Fibroblast of skin of right biceps (primary cell): ENCODE results near the gene ZNF844.
"Not testable (repeated sequence)": the region's sequence is repeated elsewhere in the genome, so short reads cannot be mapped to it uniquely, and the experiment has no call there.

Source experiments
- DNase-seq: peaks from one replicate; pipeline ENCODE4 v3.0.0-alpha.2; 2013

Gene ZNF844

GRCh38 chr19:12064590-12065538, at the start of gene ZNF844:
Gene ZNF844, plus strand, starts transcription at chr19:12064731. Its CDS starts 143 bp downstream, at chr19:12064874.
- DNase-seq: peak; percentile 81

GRCh38 chr19:12015015-12015752, 49.3 kb upstream of the ZNF844 start:
- no peak for DNase-seq

- DNase-seq: no peak
Observed at GRCh38 chr19:12015753-12016116, 48.8 kb upstream of the ZNF844 start.

DNA sequence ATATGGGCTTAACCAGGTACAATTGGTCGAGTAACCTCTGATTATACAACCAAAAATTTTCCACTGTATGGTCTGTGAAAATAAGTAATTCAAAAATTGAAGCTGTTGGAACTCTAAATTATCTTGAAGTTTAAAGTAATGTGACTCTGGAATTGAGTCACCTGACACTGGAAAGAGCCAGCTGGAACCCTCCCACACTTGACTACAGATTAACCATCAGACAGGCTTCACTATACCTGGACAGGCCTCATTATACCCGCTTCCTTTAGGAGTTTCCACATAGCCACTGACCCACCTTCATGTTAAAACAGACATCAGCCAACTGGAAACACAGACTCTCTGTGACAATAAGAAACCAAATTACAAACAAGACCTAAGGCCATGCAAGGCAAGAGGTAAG, 30.3 kb upstream of the ZNF844 start:
- DNase-seq: no peak

GRCh38 chr19:12034620-12035019, 29.9 kb upstream of the ZNF844 start:
- no peak for DNase-seq

DNA sequence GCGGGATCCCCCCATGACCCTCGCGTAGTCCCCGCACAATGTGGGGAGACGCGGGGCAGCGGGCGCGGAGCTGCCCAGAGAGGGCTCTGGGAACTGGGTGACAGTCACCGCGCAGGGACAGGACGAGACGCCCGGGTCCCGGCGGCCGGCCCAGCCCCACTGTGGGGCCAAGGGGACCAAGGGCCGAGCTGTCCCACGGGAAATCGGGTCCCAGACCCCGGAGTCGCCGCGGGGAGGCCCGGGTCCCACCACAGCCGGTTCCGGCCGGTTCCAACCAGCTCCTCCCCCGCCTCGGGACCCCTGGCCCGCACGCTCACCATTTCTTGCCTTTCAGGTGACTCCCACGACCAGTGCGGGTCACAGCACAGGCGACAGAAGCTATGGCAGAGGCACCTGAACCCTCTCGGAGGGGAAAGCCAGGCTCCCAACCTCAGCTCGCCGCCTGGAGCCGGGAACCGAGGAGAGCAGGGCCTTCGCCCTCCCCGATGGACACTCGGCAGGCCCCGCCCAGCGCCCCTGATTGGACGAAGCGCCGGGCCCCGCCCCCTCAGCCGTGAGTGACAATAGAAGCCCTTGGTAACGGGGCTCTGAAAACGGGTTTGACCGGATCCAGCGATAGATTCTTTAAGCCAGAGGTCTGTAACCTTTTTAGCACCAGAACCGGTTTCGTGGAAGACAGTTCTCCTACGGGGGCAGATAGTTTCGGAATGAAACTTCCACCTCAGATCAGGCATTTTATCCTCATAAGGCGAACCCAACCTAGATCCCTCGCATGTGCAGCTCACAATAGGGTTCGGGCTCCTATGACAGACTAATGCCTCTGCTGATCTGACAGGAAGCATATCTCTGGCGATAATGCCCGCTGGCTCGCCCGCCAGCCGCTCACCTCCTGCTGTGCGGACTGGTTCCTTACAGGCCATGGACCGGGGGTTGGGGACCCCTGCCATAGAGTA, 29.0 kb upstream of the ZNF844 start, which contains the start of gene ZNF433:
TSS of gene ZNF433 (minus strand) at position 460 of the 953 bp plus-strand sequence. CDS start at position 320, 140 bp downstream.
- peak; percentile 84 for DNase-seq

DNA sequence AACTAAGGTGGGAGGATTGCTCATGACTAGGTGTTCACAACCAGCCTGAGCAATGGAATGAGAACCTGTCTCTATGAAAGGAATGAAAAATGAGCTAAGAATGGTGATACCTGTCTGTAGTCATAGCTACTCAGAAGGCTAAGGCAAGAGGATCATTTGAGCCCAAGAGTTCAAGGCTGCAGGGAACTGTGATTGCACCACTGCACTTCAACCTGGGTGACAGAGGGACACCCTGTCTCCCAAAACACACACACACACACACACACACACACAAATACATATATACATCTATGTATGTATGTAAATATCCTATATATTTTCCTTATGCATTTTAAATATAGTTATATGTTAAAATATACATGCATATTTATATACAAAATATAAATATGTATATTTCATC, 21.6 kb upstream of the ZNF844 start:
- DNase-seq: no peak

DNA sequence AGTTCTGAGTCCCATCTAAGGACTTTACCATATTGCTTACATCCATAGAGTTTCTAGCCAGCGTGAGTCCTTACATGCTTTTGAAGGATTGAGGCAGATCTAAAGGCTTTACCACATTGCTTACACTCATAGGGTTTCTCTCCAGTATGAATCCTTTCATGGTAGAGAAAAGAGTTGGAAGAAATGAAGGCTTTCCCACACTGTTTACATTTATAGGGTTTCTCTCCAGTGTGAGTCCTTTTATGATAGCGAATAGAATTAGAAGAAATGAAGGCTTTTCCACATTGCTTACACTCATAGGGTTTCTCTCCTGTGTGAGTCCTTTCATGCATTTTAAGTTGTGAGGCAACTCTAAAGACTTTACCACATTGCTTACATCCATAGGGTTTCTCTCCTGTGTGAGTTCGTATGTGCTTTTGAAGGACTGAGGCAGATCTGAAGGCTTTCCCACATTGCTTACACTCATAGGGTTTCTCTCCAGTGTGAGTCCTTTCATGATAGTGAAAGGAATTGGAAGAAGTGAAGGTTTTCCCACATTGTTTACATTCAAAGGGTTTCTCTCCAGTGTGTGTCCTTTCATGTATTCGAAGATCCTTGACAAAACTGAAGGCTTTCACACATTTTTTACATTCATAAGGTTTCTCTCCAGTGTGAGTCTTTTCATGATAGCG, 20.6 kb upstream of the ZNF844 start:
- DNase-seq: no peak

DNA sequence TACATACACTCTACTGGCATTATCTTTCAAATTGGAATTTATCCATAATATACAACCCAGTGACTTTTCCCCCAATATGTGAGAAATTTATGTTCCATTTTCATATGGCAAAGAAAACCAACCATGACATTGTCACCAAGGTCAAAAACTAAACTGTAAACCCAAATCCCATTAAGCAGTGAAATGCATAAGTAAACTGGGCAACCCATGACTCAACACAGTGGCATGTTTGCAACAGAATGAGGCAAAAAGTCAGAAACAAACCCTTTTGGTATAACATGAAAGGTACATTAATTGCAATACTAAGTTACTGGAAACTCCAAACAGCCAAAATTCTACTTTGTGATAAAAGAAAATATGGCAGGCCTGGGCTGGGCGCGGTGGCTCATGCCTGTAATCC, 16.7 kb upstream of the ZNF844 start:
- DNase-seq: no peak

DNA sequence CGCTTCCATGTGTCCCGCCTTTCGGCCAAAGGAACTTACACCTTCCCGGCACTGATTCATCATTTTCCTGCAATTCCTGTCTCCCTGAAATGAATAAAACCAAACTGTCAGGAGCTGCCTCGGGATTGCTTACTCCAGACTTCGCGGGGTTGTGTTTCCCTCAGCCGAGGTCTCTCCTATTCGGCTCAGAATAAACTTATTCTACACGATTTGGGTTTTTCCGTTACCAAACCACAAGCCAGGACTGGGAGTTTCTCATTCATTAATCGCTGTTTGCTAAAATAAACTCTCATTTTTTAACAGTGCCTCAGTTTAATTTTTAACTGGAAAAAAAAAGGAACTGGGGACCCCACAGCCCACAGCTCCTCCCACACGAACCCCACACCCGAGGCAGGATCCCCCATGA, 12.4 kb upstream of the ZNF844 start:
- peak; percentile 34 for DNase-seq

DNA sequence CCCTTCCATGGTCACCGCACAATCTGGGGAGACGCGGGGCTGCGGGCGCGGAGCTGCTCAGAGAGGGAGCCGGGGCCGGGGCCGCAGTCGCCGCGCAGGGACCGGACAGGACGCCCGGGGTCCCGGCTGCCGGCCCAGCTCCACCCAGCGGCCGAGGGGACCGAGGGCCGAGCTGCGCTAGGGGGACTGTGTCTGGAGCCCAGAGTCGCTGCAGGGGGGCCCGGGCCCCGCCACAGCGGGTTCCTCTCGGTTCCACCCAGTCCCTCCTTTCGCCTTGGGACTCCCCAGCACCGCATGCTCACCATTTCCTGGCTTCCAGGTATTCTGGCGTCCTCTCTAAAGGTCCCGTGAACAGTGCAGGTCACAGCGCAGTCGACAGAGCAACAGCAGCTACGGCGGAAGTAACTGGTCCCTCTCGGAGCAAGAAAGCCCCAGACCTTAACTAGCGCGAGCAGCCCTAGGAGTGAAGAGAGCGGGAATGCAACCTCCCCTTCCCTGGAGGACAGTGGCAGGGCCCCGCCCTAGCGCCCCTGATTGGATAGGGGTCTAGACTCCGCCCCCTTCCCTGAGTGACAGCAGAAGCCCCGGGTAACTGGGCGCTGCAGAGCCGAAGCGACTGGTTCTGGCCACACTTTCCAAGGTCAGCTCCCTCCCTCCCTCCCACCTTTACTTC, 11.9 kb upstream of the ZNF844 start, which contains the start of gene ZNF878:
TSS of gene ZNF878 (minus strand) at position 465 of the 673 bp plus-strand sequence. CDS start at position 305, 160 bp downstream.
- DNase-seq: peak; percentile 89

- DNase-seq: no peak
Observed at GRCh38 chr19:12055784-12056183, 8.7 kb upstream of the ZNF844 start.

- no peak for DNase-seq
Observed at GRCh38 chr19:12075538-12076139, 11.1 kb downstream of the ZNF844 start.

DNA sequence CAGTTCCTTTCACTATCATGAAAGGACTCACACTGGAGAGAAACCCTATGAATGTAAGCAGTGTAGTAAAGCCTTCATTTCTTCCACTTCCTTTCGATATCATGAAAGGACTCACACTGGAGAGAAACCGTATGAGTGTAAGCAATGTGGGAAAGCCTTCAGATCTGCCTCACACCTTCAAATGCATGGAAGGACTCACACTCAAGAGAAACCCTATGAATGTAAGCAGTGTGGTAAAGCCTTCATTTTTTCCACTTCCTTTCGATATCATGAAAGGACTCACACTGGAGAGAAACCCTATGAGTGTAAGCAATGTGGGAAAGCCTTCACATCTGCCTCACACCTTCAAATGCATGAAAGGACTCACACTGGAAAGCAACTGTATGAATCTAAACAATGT, 11.8 kb downstream of the ZNF844 start:
- DNase-seq: not testable (repeated sequence)

DNA sequence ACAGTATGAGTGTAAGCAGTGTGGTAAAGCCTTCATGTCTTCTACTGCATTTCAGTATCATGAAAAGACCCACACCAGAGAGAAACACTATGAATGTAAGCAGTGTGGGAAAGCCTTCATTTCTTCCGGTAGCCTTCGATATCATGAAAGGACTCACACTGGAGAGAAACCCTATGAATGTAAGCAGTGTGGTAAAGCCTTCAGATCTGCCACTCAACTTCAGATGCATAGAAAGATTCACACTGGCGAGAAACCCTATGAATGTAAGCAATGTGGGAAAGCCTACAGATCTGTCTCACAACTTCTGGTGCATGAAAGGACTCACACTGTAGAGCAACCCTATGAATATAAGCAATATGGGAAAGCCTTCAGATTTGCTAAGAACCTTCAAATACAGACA, 12.8 kb downstream of the ZNF844 start:
- no peak for DNase-seq

DNA sequence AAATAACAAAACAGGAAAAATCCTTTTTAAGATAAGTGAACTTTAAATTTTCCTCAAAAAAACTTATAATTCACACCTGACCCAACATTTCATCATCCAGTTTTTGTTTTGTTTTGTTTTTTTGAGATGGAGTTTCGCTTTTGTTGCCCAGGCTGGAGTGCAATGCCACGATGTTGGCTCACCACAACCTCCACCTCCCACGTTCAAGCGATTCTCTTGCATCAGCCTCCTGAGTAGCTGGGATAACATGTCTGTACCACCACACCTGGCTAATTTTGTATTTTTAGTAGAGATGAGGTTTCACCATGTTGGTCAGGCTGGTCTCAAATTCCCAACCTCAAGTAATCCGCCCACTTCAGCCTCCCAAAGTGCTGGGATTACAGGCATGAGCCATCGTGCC, 18.8 kb downstream of the ZNF844 start:
- not testable (repeated sequence) for DNase-seq

GRCh38 chr19:12085074-12085818, 20.7 kb downstream of the ZNF844 start:
- DNase-seq: no peak

GRCh38 chr19:12090807-12091206, 26.3 kb downstream of the ZNF844 start:
- peak; percentile 46 for DNase-seq

DNA sequence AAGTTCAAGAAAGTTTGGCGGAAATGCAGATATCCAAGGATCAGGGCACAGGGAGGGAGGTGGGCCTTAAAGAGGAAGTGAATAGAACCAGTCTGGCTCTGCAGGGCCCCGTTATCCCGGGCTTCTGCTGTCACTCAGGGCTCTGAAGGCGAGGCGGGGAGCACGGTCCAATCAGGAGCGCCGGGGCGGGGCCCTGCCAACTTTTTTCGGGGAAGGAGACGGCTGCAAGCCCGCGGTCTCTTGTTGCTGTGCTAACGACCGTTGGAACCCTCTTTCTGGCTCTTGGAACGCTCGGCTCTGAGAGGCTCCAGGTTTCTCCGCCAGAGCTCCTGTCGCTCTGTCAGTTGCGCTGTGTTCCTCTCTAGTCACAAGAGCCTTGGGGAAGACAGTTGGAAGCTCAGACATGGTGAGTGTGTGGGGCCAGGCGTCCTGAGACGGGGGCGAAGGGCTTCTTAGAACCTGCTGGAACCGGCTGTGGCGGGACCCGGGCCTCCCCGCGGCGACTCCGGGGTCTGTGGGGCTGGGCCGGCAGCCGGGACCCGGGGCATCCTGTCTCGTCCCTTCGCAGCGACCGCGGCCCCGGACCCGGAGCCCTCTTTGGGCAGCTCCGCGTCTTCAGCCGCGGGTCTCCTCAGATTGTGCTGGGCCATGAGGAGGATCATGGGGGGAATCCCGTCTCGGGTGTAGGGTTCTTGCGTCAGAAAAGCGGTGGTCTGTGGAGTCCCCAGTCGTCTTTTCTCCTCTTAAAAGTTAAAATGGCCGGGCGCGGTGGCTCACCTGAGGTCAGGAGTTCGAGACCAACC, 27.7 kb downstream of the ZNF844 start:
- DNase-seq: peak; percentile 93
